OCI-LY1 (cell line): ENCODE results near the gene FANCC.

Source experiments
- H2AFZ ChIP-seq: fragments of 200-600 bp; sonication (generic), shearing (Covaris generic); 2 replicates; pipeline ENCODE4 v1.6.0; 2014; ENCODE audit warnings: antibody characterized with exemption, mild to moderate bottlenecking, low read length
- H3F3A ChIP-seq: fragments of 200-600 bp; sonication (generic), shearing (Covaris generic); 2 replicates; pipeline ENCODE4 v1.6.0; 2014; ENCODE audit warnings: mild to moderate bottlenecking, antibody characterized with exemption, low read length, moderate library complexity; ENCODE audit not compliant: insufficient read depth
- H3K27ac ChIP-seq: fragments of 200-600 bp; sonication (generic); 2 replicates; pipeline ENCODE4 v1.5.1; 2014; ENCODE audit warnings: low read length, mixed run types, mild to moderate bottlenecking, low read depth; ENCODE audit not compliant: poor library complexity, severe bottlenecking
- H3K27me3 ChIP-seq: fragments of 200-600 bp; sonication (generic); 2 replicates; pipeline ENCODE4 v1.6.0; 2014; ENCODE audit warnings: antibody characterized with exemption, mild to moderate bottlenecking, low read length, moderate library complexity; ENCODE audit not compliant: insufficient read depth
- H3K36me3 ChIP-seq: fragments of 200-600 bp; sonication (generic); 2 replicates; pipeline ENCODE4 v1.6.1; 2014; ENCODE audit warnings: mild to moderate bottlenecking, antibody characterized with exemption, low read length, moderate library complexity, mixed read lengths; ENCODE audit not compliant: insufficient read depth
- H3K4me1 ChIP-seq: fragments of 200-600 bp; sonication (generic); 2 replicates; pipeline ENCODE4 v1.5.1; 2014; ENCODE audit warnings: mild to moderate bottlenecking, low read length, moderate library complexity; ENCODE audit not compliant: insufficient read depth, severe bottlenecking
- H3K4me2 ChIP-seq: fragments of 200-600 bp; sonication (generic), shearing (Covaris generic); 2 replicates; pipeline ENCODE4 v1.6.1; 2014; ENCODE audit warnings: low read length
- H3K4me3 ChIP-seq: fragments of 200-600 bp; sonication (generic); 2 replicates; pipeline ENCODE4 v1.5.1; 2014; ENCODE audit warnings: low read length, low read depth, mild to moderate bottlenecking, mixed read lengths; ENCODE audit not compliant: poor library complexity, severe bottlenecking
- H3K79me2 ChIP-seq: fragments of 200-600 bp; shearing (Covaris generic); 2 replicates; pipeline ENCODE4 v1.6.1; 2016; ENCODE audit warnings: mixed run types, low read length, mixed read lengths; ENCODE audit not compliant: insufficient read depth
- H3K9ac ChIP-seq: fragments of 200-600 bp; sonication (generic), shearing (Covaris generic); 2 replicates; pipeline ENCODE4 v1.6.1; 2014; ENCODE audit warnings: mild to moderate bottlenecking, low read length, mixed read lengths
- H3K9me2 ChIP-seq: fragments of 200-600 bp; sonication (generic), shearing (Covaris generic); 2 replicates; pipeline ENCODE4 v1.6.1; 2014; ENCODE audit warnings: low read depth, mild to moderate bottlenecking, low read length, mixed read lengths
- H3K9me3 ChIP-seq: fragments of 200-600 bp; shearing (Covaris generic); 2 replicates; pipeline ENCODE4 v1.6.1; 2014; ENCODE audit warnings: low read length, mixed read lengths
- H4K20me1 ChIP-seq: fragments of 200-600 bp; sonication (generic), shearing (Covaris generic); 2 replicates; pipeline ENCODE4 v1.6.0; 2016; ENCODE audit warnings: mild to moderate bottlenecking, low read length; ENCODE audit not compliant: insufficient read depth
- EZH2 ChIP-seq: fragments of 200-600 bp; sonication (generic), shearing (Covaris generic); IDR thresholded peaks from 2 replicates; pipeline ENCODE4 v1.8.0; 2017; ENCODE audit warnings: borderline replicate concordance, mixed run types, mild to moderate bottlenecking, antibody characterized with exemption, low read length, moderate library complexity, mixed read lengths
- TF ChIP-seq, protein P1 (sequence below): fragments of 200-600 bp; sonication (generic), shearing (Covaris generic); IDR thresholded peaks from 2 replicates; pipeline ENCODE4 v1.5.1; 2017; ENCODE audit warnings: mild to moderate bottlenecking, antibody characterized with exemption, low read length, moderate library complexity, mixed read lengths

FANCC gene

DNA sequence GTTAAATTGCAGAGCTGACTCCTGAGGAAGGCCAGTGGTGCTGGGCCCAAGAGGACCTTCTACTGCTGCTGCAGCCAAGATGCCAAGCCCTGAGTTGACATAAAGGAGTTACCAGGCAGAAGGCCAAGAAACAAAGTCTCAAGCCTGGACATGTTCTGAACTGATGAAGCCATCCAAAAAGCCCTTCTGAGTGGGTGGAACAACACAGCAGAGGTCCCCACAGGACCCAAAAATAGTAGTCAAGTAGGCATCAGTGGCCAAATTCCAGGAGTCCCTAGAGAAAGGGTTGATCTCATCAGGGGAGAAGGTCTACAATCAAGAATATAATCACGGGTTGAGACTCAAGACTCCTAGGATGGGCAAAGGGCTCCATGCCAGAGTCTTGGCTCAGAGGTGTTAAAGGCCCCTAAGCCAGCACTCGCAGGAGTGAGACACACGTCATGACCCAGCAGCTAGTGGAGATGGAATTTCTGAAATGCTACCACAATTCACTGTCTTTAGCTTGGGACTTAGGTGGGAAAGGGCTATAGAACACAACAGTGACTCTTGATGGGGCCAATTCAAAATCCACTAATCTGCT, 119.7 kb downstream of the FANCC start:
- no peak overlapping the region for H3K4me3 ChIP-seq
- no peaks in the 10 kb centered on the region for H3K27me3 ChIP-seq
- H3K4me2 ChIP-seq: no peak overlapping the region
- TF ChIP-seq, protein P1, sequence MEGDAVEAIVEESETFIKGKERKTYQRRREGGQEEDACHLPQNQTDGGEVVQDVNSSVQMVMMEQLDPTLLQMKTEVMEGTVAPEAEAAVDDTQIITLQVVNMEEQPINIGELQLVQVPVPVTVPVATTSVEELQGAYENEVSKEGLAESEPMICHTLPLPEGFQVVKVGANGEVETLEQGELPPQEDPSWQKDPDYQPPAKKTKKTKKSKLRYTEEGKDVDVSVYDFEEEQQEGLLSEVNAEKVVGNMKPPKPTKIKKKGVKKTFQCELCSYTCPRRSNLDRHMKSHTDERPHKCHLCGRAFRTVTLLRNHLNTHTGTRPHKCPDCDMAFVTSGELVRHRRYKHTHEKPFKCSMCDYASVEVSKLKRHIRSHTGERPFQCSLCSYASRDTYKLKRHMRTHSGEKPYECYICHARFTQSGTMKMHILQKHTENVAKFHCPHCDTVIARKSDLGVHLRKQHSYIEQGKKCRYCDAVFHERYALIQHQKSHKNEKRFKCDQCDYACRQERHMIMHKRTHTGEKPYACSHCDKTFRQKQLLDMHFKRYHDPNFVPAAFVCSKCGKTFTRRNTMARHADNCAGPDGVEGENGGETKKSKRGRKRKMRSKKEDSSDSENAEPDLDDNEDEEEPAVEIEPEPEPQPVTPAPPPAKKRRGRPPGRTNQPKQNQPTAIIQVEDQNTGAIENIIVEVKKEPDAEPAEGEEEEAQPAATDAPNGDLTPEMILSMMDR: no peak
- TF ChIP-seq EZH2: no peak
- no peaks in the 10 kb centered on the region for H3K9me3 ChIP-seq
- no peaks in the 10 kb centered on the region for H3K4me1 ChIP-seq
- H4K20me1 ChIP-seq: no peaks in the 10 kb centered on the region
- no peaks in the 10 kb centered on the region for H3F3A ChIP-seq
- H3K9ac ChIP-seq: no peak overlapping the region
- no peak overlapping the region for H2AFZ ChIP-seq
- H3K36me3 ChIP-seq: no peaks in the 10 kb centered on the region
- no peaks in the 10 kb centered on the region for H3K79me2 ChIP-seq
- no peaks in the 10 kb centered on the region for H3K9me2 ChIP-seq
- H3K27ac ChIP-seq: no peak overlapping the region

DNA sequence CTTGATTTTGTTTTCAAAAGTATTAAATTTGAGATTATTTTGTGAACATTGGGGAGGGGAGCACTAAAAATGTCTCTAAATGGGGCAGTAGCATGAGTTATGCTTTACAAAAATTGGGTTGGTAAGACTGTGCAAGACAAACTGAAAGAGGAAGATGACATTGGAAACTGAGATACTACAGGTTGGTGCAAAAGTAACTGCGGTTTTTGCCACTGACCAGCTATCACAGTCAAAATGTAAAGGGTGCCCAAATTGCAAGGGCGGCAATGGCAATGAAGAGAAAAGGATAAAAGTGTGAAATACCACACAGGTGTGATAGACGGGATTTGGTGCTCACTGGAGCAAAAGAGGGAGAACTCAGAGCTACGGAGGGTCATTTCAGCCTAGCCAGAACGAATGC, 124.0 kb downstream of the FANCC start:
- H3K9me3 ChIP-seq: no peaks in the 10 kb centered on the region

GRCh38 chr9:95193067-95193466, 124.4 kb downstream of the FANCC start:
- TF ChIP-seq, protein P1: peak; percentile 48; the same call in 1 of the 2 replicates
- TF ChIP-seq EZH2: no peak
- H3K4me2 ChIP-seq: no peak overlapping the region
- H3K27me3 ChIP-seq: no peaks in the 10 kb centered on the region

More for the DNA sequence above, 124.0 kb downstream of the FANCC start:
- H3K9ac ChIP-seq: no peak overlapping the region
- no peaks in the 10 kb centered on the region for H4K20me1 ChIP-seq
- H3K4me2 ChIP-seq: no peak overlapping the region
- no peaks in the 10 kb centered on the region for H3K9me2 ChIP-seq
- no peak for TF ChIP-seq EZH2
- TF ChIP-seq, protein P1: no peak
- H3K27ac ChIP-seq: no peak overlapping the region
- H3K4me3 ChIP-seq: no peak overlapping the region
- H3F3A ChIP-seq: no peaks in the 10 kb centered on the region
- no peaks in the 10 kb centered on the region for H3K27me3 ChIP-seq
- H3K36me3 ChIP-seq: no peaks in the 10 kb centered on the region
- no peak overlapping the region for H2AFZ ChIP-seq
- no peaks in the 10 kb centered on the region for H3K79me2 ChIP-seq
- H3K4me1 ChIP-seq: no peaks in the 10 kb centered on the region

More at GRCh38 chr9:95193067-95193466, 124.4 kb downstream of the FANCC start:
- Histone ChIP-seq H3K9me2 (no peaks in the 10 kb centered on the region), H3F3A (no peaks in the 10 kb centered on the region), H3K9ac (no peak overlapping the region), H2AFZ (no peak overlapping the region), H3K4me3 (no peak overlapping the region), H4K20me1 (no peaks in the 10 kb centered on the region), H3K4me1 (no peaks in the 10 kb centered on the region), H3K9me3 (no peaks in the 10 kb centered on the region), H3K36me3 (no peaks in the 10 kb centered on the region), H3K79me2 (no peaks in the 10 kb centered on the region), H3K27ac (no peak overlapping the region)
